PFSK-1 (cell line): ENCODE data around the gene ABCA8.

Experiments used
- POLR2AphosphoS5 ChIP-seq: IDR thresholded peaks from 2 replicates; pipeline ENCODE4 v1.6.1; 2012; ENCODE audit warnings: low read depth, mild to moderate bottlenecking, control low read depth, low read length, moderate library complexity
- TAF1 ChIP-seq: IDR thresholded peaks from 2 replicates; pipeline ENCODE4 v1.6.1; 2012; ENCODE audit warnings: low read length, control low read depth, borderline replicate concordance; ENCODE audit not compliant: insufficient read depth
- TF ChIP-seq, protein P1 (sequence below), 2 experiments: IDR thresholded peaks; 2 replicates each; pipeline versions ENCODE4 v1.6.1 to v1.8.0; 2011 to 2012; ENCODE audit warnings: low read depth in 2 of 2, low read length in 2 of 2, control low read depth in 1 of 2, inconsistent platforms in 1 of 2, mild to moderate bottlenecking in 1 of 2, moderate library complexity in 1 of 2; ENCODE audit not compliant: insufficient read depth in 1 of 2

DNA sequence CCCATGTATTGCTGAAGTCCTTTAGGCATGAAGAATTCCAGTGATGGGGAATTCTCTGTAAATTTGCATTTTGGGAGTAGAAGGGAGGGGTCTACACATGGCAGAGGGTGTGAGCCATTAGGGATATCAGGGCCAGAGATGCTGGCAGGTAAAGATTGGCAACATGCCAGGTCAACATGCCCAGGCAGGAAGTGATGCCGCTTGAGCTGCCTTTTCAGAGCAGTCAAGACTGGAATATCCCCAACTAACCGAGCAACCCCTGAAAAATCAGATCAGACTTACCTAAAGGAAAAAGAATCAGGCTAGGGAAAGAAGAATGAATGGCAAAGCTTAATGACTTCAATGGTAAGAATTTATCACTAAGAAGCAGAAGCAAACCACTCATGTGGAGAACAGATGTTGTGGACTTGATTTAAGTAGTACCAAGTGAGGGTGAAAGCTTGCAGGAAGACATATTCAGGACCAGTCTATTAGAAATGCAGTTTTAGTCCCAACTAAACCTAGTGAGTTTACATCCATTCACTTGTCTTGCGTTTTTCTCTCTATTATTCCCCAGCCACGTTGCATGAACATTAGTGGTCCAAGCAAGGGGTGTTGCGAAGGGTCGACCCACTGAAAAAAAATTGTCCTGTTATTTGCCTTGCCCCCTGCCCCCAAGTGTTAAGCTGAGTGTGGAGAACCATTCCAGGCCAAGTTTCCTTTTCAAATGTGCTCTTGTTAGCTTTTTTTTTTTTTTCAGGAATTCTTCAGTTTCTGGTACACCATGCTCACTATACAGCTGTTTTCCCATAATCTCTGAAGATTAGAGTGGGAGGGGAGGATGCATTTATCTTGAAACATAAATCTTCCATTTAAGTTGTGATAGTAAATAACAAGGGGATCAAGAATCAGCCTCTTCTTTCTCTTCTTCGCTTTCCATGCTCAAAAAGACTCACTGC, 105.2 kb downstream of the ABCA8 start:
- TF ChIP-seq, protein P1, sequence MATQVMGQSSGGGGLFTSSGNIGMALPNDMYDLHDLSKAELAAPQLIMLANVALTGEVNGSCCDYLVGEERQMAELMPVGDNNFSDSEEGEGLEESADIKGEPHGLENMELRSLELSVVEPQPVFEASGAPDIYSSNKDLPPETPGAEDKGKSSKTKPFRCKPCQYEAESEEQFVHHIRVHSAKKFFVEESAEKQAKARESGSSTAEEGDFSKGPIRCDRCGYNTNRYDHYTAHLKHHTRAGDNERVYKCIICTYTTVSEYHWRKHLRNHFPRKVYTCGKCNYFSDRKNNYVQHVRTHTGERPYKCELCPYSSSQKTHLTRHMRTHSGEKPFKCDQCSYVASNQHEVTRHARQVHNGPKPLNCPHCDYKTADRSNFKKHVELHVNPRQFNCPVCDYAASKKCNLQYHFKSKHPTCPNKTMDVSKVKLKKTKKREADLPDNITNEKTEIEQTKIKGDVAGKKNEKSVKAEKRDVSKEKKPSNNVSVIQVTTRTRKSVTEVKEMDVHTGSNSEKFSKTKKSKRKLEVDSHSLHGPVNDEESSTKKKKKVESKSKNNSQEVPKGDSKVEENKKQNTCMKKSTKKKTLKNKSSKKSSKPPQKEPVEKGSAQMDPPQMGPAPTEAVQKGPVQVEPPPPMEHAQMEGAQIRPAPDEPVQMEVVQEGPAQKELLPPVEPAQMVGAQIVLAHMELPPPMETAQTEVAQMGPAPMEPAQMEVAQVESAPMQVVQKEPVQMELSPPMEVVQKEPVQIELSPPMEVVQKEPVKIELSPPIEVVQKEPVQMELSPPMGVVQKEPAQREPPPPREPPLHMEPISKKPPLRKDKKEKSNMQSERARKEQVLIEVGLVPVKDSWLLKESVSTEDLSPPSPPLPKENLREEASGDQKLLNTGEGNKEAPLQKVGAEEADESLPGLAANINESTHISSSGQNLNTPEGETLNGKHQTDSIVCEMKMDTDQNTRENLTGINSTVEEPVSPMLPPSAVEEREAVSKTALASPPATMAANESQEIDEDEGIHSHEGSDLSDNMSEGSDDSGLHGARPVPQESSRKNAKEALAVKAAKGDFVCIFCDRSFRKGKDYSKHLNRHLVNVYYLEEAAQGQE (IDR thresholded peaks at IDR 0.05; ENCODE audit: insufficient read depth in 1 of 2, low read depth in 2 of 2, low read length in 2 of 2) = no peak
- TF ChIP-seq TAF1 (no peak), POLR2AphosphoS5 (no peak)
